ENCODE results near the gene ALDH8A1. TPM values are rescaled to one million over a fixed set of nuclear protein-coding genes. Genes with fewer than 3 reads are reported as not detected.

Gene ALDH8A1
- total RNA-seq, 1 donor from 2014 or later: 0.13 TPM

- DNase-seq (ENCODE audit: low read depth in 2 of 2): no peak
Observed at GRCh38 chr6:134873500-134874388, 76.2 kb downstream of the ALDH8A1 start.

GRCh38 chr6:134870677-134871498, 79.0 kb downstream of the ALDH8A1 start:
- no peak for DNase-seq (ENCODE audit: low read depth in 2 of 2)

GRCh38 chr6:134868812-134869211, 81.1 kb downstream of the ALDH8A1 start:
- no peak for DNase-seq (ENCODE audit: low read depth in 2 of 2)

Other genes with a start within 250 kb of the ALDH8A1 start
- 74.5 and 85.4 TPM in 2 replicates for gene HBS1L, start 104.7 kb upstream of the ALDH8A1 start, total RNA-seq
- gene MYB, start 231.2 kb upstream of the ALDH8A1 start, total RNA-seq: under 0.01 TPM in 2 replicates

All from dermis microvascular lymphatic vessel endothelial cell (primary cell).